H9 (cell line): ENCODE results near the gene RAD51C. TPM values are rescaled to one million over a fixed set of nuclear protein-coding genes. Genes with fewer than 3 reads are reported as not detected.

ENCODE experiments used
- DNase-seq: peaks from one replicate; pipeline ENCODE4 v3.0.0-alpha.2; 2017
- H2AFZ ChIP-seq: one replicate; pipeline ENCODE4 v1.6.1; 2013; ENCODE audit warnings: mild to moderate bottlenecking, low read length, control low read depth, moderate library complexity
- H2AK5ac ChIP-seq: 2 replicates; pipeline ENCODE4 v1.6.1; 2013; ENCODE audit warnings: low read length, control low read depth, mixed read lengths; ENCODE audit not compliant: insufficient read length
- H2BK120ac ChIP-seq: one replicate; pipeline ENCODE4 v1.6.1; 2013; ENCODE audit warnings: low read depth, mild to moderate bottlenecking, low read length, control low read depth, inconsistent platforms; ENCODE audit not compliant: poor library complexity, severe bottlenecking
- H2BK12ac ChIP-seq: 2 replicates; pipeline ENCODE4 v1.6.1; 2013; ENCODE audit warnings: low read length, control low read depth, mixed read lengths, low read depth; ENCODE audit not compliant: insufficient read length
- H2BK15ac ChIP-seq: 2 replicates; pipeline ENCODE4 v1.6.1; 2013; ENCODE audit warnings: low read depth, low read length, control low read depth
- H2BK20ac ChIP-seq: one replicate; pipeline ENCODE4 v1.6.1; 2013; ENCODE audit warnings: low read depth, mild to moderate bottlenecking, low read length, control low read depth, inconsistent platforms; ENCODE audit not compliant: poor library complexity, severe bottlenecking
- H2BK5ac ChIP-seq: 2 replicates; pipeline ENCODE4 v1.6.1; 2013; ENCODE audit warnings: low read length, control low read depth, mixed read lengths; ENCODE audit not compliant: insufficient read length
- H3K14ac ChIP-seq: 2 replicates; pipeline ENCODE4 v1.6.1; 2013; ENCODE audit warnings: low read length, control low read depth; ENCODE audit not compliant: insufficient read depth
- H3K18ac ChIP-seq: 2 replicates; pipeline ENCODE4 v1.6.1; 2013; ENCODE audit warnings: low read depth, mild to moderate bottlenecking, mixed read lengths, low read length, control low read depth; ENCODE audit not compliant: insufficient read length
- H3K23ac ChIP-seq: 2 replicates; pipeline ENCODE4 v1.6.1; 2013; ENCODE audit warnings: low read length, control low read depth, mixed read lengths, low read depth; ENCODE audit not compliant: insufficient read length
- H3K23me2 ChIP-seq: 2 replicates; pipeline ENCODE4 v1.6.1; 2013; ENCODE audit warnings: low read depth, mild to moderate bottlenecking, mixed read lengths, low read length, control low read depth; ENCODE audit not compliant: insufficient read length, poor library complexity, severe bottlenecking
- H3K27ac ChIP-seq: 2 replicates; pipeline ENCODE4 v1.5.1; 2013; ENCODE audit warnings: low read length, control low read depth, mixed read lengths, low read depth; ENCODE audit not compliant: insufficient read length
- H3K27me3 ChIP-seq: 2 replicates; pipeline ENCODE4 v1.6.1; 2013; ENCODE audit warnings: low read length, control low read depth, inconsistent platforms; ENCODE audit not compliant: insufficient read depth
- H3K4ac ChIP-seq: 2 replicates; pipeline ENCODE4 v1.6.1; 2013; ENCODE audit warnings: low read depth, mild to moderate bottlenecking, control low read depth, inconsistent platforms, low read length, moderate library complexity
- H3K4me1 ChIP-seq: 2 replicates; pipeline ENCODE4 v1.6.1; 2013; ENCODE audit warnings: low read length, control low read depth, inconsistent platforms; ENCODE audit not compliant: insufficient read depth
- H3K4me2 ChIP-seq: 2 replicates; pipeline ENCODE4 v1.6.1; 2013; ENCODE audit warnings: low read length, control low read depth, mixed read lengths; ENCODE audit not compliant: insufficient read length, insufficient read depth
- H3K56ac ChIP-seq: 2 replicates; pipeline ENCODE4 v1.6.1; 2013; ENCODE audit warnings: low read depth, mild to moderate bottlenecking, mixed read lengths, low read length, control low read depth; ENCODE audit not compliant: insufficient read length
- H3K79me1 ChIP-seq: 2 replicates; pipeline ENCODE4 v1.6.1; 2013; ENCODE audit warnings: low read depth, mild to moderate bottlenecking, moderate library complexity, low read length, control low read depth, inconsistent platforms; ENCODE audit not compliant: insufficient read depth, poor library complexity, severe bottlenecking
- H3K79me2 ChIP-seq: 2 replicates; pipeline ENCODE4 v1.6.1; 2013; ENCODE audit warnings: low read length, control low read depth, inconsistent platforms; ENCODE audit not compliant: insufficient read depth
- H3K9ac ChIP-seq: 2 replicates; pipeline ENCODE4 v1.6.1; 2013; ENCODE audit warnings: low read length, control low read depth, mixed read lengths; ENCODE audit not compliant: insufficient read length; ENCODE audit errors: extremely low read depth
- H3K9me3 ChIP-seq: one replicate; pipeline ENCODE4 v1.6.1; 2013; ENCODE audit warnings: low read depth, low read length, inconsistent platforms; ENCODE audit not compliant: control insufficient read depth
- H3T11ph ChIP-seq: one replicate; pipeline ENCODE4 v1.6.1; 2013; ENCODE audit warnings: mild to moderate bottlenecking, low read length, control low read depth, inconsistent platforms
- H4K20me1 ChIP-seq: one replicate; pipeline ENCODE4 v1.6.1; 2013; ENCODE audit not compliant: control insufficient read depth, insufficient read length, insufficient read depth
- H4K5ac ChIP-seq: 2 replicates; pipeline ENCODE4 v1.6.1; 2013; ENCODE audit warnings: low read depth, mild to moderate bottlenecking, mixed read lengths, low read length, control low read depth; ENCODE audit not compliant: insufficient read length
- H4K8ac ChIP-seq: replicated peaks from 2 replicates; pipeline ENCODE4 v1.6.1; 2013; ENCODE audit warnings: low read length, control low read depth, mixed read lengths, low read depth; ENCODE audit not compliant: insufficient read length
- H4K91ac ChIP-seq: 2 replicates; pipeline ENCODE4 v1.6.1; 2013; ENCODE audit warnings: low read depth, mild to moderate bottlenecking, moderate library complexity, mixed read lengths, low read length, control low read depth; ENCODE audit not compliant: insufficient read length
- H3K27ac Mint-ChIP-seq, 3 experiments: 2 replicates in 2 of 3; 3 replicates in 1 of 3; pipeline ENCODE4 v1.8.0; 2020 to 2021; ENCODE audit warnings: mixed read lengths in 3 of 3, mild to moderate bottlenecking in 1 of 3, moderate library complexity in 1 of 3
- H3K27me3 Mint-ChIP-seq: 2 replicates; pipeline ENCODE4 v1.8.0; 2021; ENCODE audit warnings: low read depth, mild to moderate bottlenecking, moderate library complexity, mixed read lengths
- H3K36me3 Mint-ChIP-seq, 3 experiments: 2 replicates in 2 of 3; 3 replicates in 1 of 3; pipeline ENCODE4 v1.8.0; 2020 to 2021; ENCODE audit warnings: low read depth in 3 of 3, mixed read lengths in 3 of 3; ENCODE audit not compliant: insufficient read depth in 1 of 3
- H3K4me1 Mint-ChIP-seq, 2 experiments: 2 replicates each; pipeline ENCODE4 v1.8.0; 2020; ENCODE audit warnings: mixed read lengths in 2 of 2
- H3K4me3 Mint-ChIP-seq, 2 experiments: 2 replicates in 1 of 2; 3 replicates in 1 of 2; pipeline ENCODE4 v1.8.0; 2020 to 2021; ENCODE audit warnings: mild to moderate bottlenecking in 2 of 2, mixed read lengths in 2 of 2, moderate library complexity in 1 of 2
- H3K9me3 Mint-ChIP-seq, 2 experiments: 2 replicates in 1 of 2; 3 replicates in 1 of 2; pipeline ENCODE4 v1.8.0; 2020; ENCODE audit warnings: mild to moderate bottlenecking in 2 of 2, mixed read lengths in 2 of 2, moderate library complexity in 1 of 2
- WGBS: extraction: QIAGEN DNeasy Blood & Tissue Kit; methylation state at CpG from one replicate; pipeline ENCODE4 v1.1.7; 2013; ENCODE audit warnings: missing lambda C conversion rate, low lambda C conversion rate, mixed read lengths; ENCODE audit not compliant: insufficient read length; ENCODE audit errors: extremely low coverage; 5-methylcytosine and 5-hydroxymethylcytosine counted together
- total RNA-seq: library from RNA; stranded (reverse); gene quantifications from 2 replicates; pipeline ENCODE4 v1.2.1, GENCODE V29; 2021
- TF ChIP-seq, protein P1 (sequence below): fragments of 200-600 bp; sonication (generic); conservative IDR thresholded peaks from 3 replicates; pipeline ENCODE4 v1.8.0; 2021; ENCODE audit warnings: antibody characterized with exemption, mild to moderate bottlenecking

RAD51C gene
- total RNA-seq, 1 experiment from 2014 or later: 11.3 TPM

DNA sequence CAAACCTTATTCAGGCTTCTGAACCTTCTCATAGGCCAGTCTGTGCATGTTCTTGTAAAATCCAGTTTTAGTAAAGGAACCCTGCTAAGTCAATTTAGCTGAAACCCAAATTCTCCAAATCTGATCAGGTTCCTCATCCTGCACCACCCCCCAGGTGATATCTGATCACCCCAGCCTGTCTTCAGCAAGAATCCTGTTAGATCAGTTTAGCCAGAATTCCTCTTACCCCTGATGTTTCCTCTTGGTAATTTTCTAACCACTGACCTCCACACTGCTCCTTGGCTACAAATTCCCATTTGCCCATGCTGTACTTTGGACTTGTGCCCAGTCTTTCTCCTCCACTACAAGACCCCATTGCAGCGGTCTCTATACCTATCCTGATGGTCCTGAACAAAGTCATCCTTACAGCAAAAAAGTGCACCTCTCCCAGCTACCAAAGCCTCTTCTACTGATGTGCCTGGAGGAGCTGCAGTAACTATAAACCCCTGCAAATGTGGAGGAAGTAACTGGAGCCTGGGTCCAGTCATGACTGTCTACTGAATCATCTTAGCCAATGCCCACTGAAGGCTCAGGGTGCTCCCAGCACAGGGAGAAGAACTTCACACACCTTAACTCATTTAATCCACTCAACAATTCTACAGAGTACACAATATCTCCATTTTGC lies 24.3 kb upstream of the RAD51C start:
- Histone ChIP-seq H3K14ac (no peak overlapping the region), H3K56ac (no peak overlapping the region), H3T11ph (no peak overlapping the region), H3K79me2 (no peaks in the 10 kb centered on the region), H3K23ac (no peak overlapping the region), H3K9me3 (no peaks in the 10 kb centered on the region), H3K4me2 (no peak overlapping the region), H2BK120ac (no peak overlapping the region), H4K8ac (no peak overlapping the region), H3K9ac (no peak overlapping the region), H2BK12ac (no peak overlapping the region), H3K4ac (no peak overlapping the region), H3K79me1 (no peaks in the 10 kb centered on the region), H2BK15ac (no peak overlapping the region), H4K20me1 (no peaks in the 10 kb centered on the region), H3K23me2 (no peaks in the 10 kb centered on the region), H2BK5ac (no peak overlapping the region), H3K27me3 (no peaks in the 10 kb centered on the region), H3K27ac (no peak overlapping the region), H3K4me1 (no peaks in the 10 kb centered on the region), H4K91ac (no peak overlapping the region), H2AK5ac (no peak overlapping the region), H4K5ac (no peak overlapping the region), H3K18ac (no peak overlapping the region), H2BK20ac (no peak overlapping the region), H2AFZ (no peak overlapping the region)
- Mint-ChIP-seq H3K9me3 (no peaks in the 10 kb centered on the region), H3K4me1 (peaks cover 6 to 18% of the 10 kb centered on the region in 2 experiments), H3K4me3 (no peak overlapping the region), H3K27ac (no peak overlapping the region), H3K36me3 (no peaks in the 10 kb centered on the region), H3K27me3 (no peaks in the 10 kb centered on the region; the same call in 1 of the 2 replicates)
- TF ChIP-seq, protein P1, sequence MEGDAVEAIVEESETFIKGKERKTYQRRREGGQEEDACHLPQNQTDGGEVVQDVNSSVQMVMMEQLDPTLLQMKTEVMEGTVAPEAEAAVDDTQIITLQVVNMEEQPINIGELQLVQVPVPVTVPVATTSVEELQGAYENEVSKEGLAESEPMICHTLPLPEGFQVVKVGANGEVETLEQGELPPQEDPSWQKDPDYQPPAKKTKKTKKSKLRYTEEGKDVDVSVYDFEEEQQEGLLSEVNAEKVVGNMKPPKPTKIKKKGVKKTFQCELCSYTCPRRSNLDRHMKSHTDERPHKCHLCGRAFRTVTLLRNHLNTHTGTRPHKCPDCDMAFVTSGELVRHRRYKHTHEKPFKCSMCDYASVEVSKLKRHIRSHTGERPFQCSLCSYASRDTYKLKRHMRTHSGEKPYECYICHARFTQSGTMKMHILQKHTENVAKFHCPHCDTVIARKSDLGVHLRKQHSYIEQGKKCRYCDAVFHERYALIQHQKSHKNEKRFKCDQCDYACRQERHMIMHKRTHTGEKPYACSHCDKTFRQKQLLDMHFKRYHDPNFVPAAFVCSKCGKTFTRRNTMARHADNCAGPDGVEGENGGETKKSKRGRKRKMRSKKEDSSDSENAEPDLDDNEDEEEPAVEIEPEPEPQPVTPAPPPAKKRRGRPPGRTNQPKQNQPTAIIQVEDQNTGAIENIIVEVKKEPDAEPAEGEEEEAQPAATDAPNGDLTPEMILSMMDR: no peak
- WGBS: no CpG with 5 or more reads among the region's 1 CpG
- no peak for DNase-seq
